Measurements from ENCODE around the gene LRFN3.
"Not testable (repeated sequence)": the region's sequence is repeated elsewhere in the genome, so short reads cannot be mapped to it uniquely, and the experiment has no call there.

The LRFN3 gene

GRCh38 chr19:35904311-35905068 lies 31.7 kb upstream of the LRFN3 start:
- DNase-seq (ENCODE audit: extremely low spot score, insufficient read length, low read depth): no peak
- no peak for FAIRE-seq

GRCh38 chr19:35905178-35905727 lies 30.9 kb upstream of the LRFN3 start:
- no peak for FAIRE-seq

DNA sequence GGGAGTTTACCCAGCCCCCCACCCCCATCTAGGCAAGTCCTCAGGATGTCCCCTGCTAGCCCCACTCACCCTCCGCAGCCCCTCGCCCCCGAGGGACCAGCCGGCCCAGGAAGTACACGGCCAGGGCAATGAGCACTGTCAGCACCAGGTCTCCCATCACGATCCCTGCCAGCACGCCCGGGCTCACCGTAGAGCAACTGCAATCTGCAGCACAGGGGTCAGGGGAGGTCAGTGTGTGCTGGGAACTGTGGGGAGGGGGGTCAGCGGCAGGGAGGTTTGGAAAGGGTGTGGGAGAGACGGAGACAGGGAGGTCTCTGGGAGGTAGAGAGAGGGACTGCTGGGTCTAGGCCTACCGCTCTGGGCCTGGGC lies 28.8 kb upstream of the LRFN3 start:
- DNase-seq (ENCODE audit: extremely low spot score, insufficient read length, low read depth) (no peak), FAIRE-seq (no peak)

More at GRCh38 chr19:35905178-35905727, 30.9 kb upstream of the LRFN3 start:
- DNase-seq (ENCODE audit: extremely low spot score, insufficient read length, low read depth): no peak

DNA sequence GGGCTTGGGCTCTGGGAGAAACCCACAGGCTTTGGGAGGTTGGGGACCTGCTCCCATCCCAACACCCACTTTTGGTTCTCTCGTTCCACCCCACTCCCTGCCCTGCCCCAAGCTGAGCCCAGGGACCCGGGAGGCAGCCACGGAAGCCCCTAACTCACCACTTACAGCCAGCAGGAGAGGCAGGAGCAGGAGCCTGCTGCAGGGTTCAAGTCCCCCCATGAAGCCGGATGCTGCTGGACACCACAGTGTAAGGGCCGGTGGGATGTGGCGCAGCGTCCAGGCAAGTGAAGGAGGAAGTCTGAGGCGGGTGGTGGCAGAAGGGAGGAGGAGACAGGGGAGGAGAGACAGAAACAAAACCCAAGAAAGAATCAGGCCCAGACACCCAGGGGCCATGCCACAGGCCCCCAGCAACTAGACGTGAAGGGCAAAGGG lies 28.1 kb upstream of the LRFN3 start, which contains the start of gene TYROBP:
TSS of gene TYROBP (minus strand) at position 286 of the 432 bp plus-strand sequence. CDS start at position 219, 67 bp downstream.
- DNase-seq (ENCODE audit: extremely low spot score, insufficient read length, low read depth) (no peak), FAIRE-seq (no peak)

DNA sequence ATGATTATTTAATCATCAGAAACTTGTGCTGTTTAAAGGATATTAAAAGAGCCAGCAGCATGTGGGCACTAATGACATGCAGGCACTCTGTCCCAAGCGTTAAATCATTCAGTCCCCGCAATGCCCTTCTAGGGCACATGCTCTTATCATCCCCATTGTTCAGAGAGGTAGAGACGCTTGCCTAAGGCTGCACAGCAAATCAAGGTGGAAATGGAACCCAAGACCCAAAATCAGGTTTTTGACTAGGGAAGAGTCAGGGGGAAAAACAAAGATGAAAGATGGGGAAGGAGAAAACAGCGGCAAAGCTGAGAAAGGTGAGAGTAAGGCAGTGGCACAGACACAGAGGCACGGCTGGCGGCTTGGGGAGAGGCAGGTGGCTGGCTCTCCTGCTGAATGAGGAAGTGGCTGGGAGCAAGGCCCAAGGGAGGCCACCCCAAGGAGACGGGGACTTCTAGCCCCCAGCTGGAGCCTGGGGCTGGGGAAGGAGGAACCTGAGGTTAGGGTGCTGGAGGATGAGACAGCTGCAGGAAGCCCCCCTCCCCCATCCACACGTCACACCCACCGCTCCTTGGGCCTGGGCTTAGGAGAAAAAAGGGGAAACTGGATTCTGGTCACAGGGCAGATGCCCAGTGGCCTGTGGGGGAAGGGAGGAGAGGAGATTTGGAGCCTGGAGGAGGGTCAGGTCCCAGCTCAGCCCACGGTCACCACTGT lies 27.0 kb upstream of the LRFN3 start:
- peak; percentile 81 for FAIRE-seq
- DNase-seq (ENCODE audit: extremely low spot score, insufficient read length, low read depth): no peak

DNA sequence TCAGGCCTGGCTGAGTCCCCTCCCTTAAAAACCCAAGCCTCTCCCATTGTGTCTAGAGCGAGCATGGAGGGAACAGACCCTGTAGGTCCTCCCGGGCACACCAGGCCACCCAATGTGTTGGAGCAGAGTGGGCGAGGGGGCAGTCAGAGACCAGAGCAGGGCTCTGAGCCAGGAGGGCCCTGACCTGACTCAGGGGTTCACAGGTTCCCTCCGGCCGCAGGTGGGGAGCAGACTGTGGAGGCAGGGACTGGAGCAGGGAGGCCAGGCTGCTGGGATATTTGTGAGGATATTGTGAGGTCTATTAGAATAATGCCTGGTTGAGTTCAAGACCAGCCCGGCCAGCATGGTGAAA lies 26.5 kb upstream of the LRFN3 start:
- no peak for FAIRE-seq
- no peak for DNase-seq (ENCODE audit: extremely low spot score, insufficient read length, low read depth)

- DNase-seq (ENCODE audit: extremely low spot score, insufficient read length, low read depth); FAIRE-seq: not testable (repeated sequence)
Observed at GRCh38 chr19:35910355-35910754, 25.8 kb upstream of the LRFN3 start.

GRCh38 chr19:35911173-35911572 lies 25.0 kb upstream of the LRFN3 start:
- DNase-seq (ENCODE audit: extremely low spot score, insufficient read length, low read depth) (no peak), FAIRE-seq (no peak)

- no peak for DNase-seq (ENCODE audit: extremely low spot score, insufficient read length, low read depth)
Observed at GRCh38 chr19:35911790-35912189, 24.4 kb upstream of the LRFN3 start.

GRCh38 chr19:35913589-35913988 lies 22.6 kb upstream of the LRFN3 start:
- FAIRE-seq (peak; percentile 77), DNase-seq (ENCODE audit: extremely low spot score, insufficient read length, low read depth) (no peak)

More at GRCh38 chr19:35911790-35912189, 24.4 kb upstream of the LRFN3 start:
- no peak for FAIRE-seq

DNA sequence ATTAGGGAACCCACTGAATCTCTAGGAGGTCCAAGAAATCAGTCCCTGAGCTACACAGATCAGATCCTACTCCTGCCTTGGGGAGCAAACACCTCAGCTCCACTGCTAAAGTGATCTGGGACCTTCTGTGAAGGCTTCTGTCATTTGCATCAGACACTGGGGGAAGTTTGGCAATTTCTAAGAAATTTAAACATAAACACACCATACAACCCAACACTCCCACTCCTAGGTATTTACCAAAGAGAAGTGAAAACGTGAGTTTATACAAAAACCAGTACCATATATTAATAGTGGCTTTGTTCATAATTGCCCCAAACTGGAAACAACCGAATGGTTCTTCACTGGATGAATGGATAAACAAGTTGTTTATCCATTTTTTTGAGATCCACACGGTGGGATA lies 20.7 kb upstream of the LRFN3 start:
- peak; percentile 69 for FAIRE-seq
- DNase-seq (ENCODE audit: extremely low spot score, insufficient read length, low read depth): no peak

GRCh38 chr19:35919306-35919705 lies 16.9 kb upstream of the LRFN3 start:
- DNase-seq (ENCODE audit: extremely low spot score, insufficient read length, low read depth) (no peak), FAIRE-seq (no peak)

DNA sequence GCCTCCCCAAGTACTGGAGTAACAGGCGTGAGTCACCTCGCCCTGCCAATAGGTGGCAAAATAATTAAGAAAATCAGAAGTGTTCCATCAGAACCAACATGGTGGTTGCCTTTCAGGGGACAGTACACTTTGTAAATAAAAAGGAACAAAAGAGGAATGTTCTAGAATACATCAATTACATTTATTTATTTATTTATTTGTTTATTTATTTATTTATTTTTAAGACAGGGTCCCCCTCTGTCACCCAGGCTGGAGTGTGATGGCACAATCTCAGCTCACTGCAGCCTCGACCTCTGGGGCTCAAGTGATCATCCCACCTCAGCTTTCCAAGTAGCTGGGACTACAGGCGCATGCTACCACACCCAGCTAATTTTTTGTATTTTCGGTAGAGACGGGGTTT lies 15.2 kb upstream of the LRFN3 start:
- DNase-seq (ENCODE audit: extremely low spot score, insufficient read length, low read depth) (no peak), FAIRE-seq (no peak)

DNA sequence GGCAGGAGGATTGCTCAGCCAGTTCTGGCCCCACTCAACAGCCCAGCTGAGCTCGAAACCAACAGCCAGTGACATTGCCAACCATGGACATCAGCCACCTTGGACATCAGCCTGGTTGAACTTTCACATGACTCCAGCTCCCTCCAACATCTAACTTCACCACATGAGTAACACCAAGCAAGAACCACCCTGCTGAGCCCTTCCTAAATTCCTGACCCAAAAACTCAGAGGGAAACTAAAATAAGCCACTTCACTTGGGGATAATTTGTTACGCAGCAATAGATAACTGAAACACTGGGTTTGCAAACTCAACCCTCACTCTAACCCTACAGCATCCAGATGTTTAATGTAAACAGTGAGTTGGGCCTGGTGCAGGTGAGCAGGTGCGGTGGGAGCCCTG lies 10.7 kb upstream of the LRFN3 start:
- FAIRE-seq (no peak), DNase-seq (ENCODE audit: extremely low spot score, insufficient read length, low read depth) (no peak)

DNA sequence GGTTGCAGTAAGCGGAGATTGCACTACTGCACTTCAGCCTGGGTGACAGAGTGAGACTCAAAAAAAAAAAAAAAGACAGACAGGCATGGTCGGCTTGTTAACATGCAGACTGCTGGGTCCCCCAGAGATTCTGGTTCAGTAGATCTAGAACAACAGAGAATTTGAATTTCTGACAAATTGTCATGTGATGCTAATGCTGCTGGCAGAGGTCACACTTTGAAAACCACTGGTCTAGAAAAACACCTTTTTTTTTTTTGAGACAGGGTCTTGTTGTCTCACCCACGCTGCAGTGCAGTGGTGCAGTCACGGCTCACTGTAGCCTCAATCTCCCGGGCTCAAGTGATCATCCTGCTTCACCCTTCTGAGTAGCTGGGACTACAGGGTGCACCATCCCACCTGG lies 7.7 kb upstream of the LRFN3 start:
- FAIRE-seq: peak; percentile 62
- DNase-seq (ENCODE audit: extremely low spot score, insufficient read length, low read depth): no peak

- DNase-seq (ENCODE audit: extremely low spot score, insufficient read length, low read depth): no peak
- FAIRE-seq: peak; percentile 73
Observed at GRCh38 chr19:35929876-35930275, 6.3 kb upstream of the LRFN3 start.

GRCh38 chr19:35931161-35931873 lies 4.9 kb upstream of the LRFN3 start:
- FAIRE-seq (peak; percentile 100), DNase-seq (ENCODE audit: extremely low spot score, insufficient read length, low read depth) (peak; percentile 99)

GRCh38 chr19:35931874-35932202 lies 4.3 kb upstream of the LRFN3 start:
- no peak for DNase-seq (ENCODE audit: extremely low spot score, insufficient read length, low read depth)
- no peak for FAIRE-seq

DNA sequence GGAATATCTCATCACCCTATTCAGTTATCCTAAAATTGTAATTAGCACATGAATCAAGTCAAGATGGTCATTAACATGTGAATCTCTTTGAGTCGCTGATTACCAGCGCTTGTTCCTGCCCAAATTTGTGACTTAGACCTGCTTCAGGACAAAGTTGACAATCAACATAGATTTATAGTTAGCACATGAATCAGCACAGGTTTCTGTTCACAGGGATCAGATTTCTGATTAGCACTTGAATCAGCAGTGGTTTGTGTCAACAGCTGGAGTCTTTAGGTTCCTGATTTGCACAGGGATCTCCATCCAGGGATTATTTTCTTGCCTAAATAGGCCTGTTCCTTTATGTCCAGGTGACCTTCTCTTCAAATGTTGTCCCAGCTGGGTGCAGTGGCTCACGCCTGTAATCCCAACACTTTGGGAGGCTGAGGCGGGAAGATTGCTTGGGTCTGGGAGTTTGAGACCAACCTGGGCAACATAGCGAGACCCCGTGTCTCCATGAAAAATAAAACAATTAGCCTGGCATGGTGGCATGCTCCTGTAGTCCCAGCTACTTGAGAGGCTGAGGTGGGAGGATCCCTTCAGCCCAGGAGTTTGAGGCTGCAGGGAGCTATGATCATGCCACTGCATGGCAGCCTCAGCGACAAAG lies 3.8 kb upstream of the LRFN3 start:
- DNase-seq (ENCODE audit: extremely low spot score, insufficient read length, low read depth) (no peak), FAIRE-seq (no peak)

- DNase-seq (ENCODE audit: extremely low spot score, insufficient read length, low read depth) (no peak), FAIRE-seq (no peak)
Observed at GRCh38 chr19:35936738-35937268, 629 bp downstream of the LRFN3 start.
